Glutamatergic neuron (in vitro differentiated cells): ENCODE data around the gene GSG1L. TPM values are rescaled to one million over a fixed set of nuclear protein-coding genes. Genes with fewer than 3 reads are reported as not detected.

Experiments used
- DNase-seq: peaks from one replicate; pipeline ENCODE4 v3.0.0; 2022
- H3K27ac Mint-ChIP-seq: one replicate; pipeline ENCODE4 v1.8.0; 2020; ENCODE audit warnings: mild to moderate bottlenecking, mixed read lengths, inconsistent platforms; ENCODE audit not compliant: unreplicated experiment
- H3K27me3 Mint-ChIP-seq: one replicate; pipeline ENCODE4 v1.8.0; 2020; ENCODE audit warnings: mild to moderate bottlenecking, moderate library complexity, mixed read lengths, inconsistent platforms; ENCODE audit not compliant: unreplicated experiment
- H3K36me3 Mint-ChIP-seq: one replicate; pipeline ENCODE4 v1.8.0; 2020; ENCODE audit warnings: mild to moderate bottlenecking, mixed read lengths, inconsistent platforms; ENCODE audit not compliant: unreplicated experiment
- H3K4me1 Mint-ChIP-seq: one replicate; pipeline ENCODE4 v1.8.0; 2020; ENCODE audit warnings: mild to moderate bottlenecking, low read depth, mixed read lengths, inconsistent platforms; ENCODE audit not compliant: unreplicated experiment
- H3K4me3 Mint-ChIP-seq: one replicate; pipeline ENCODE4 v1.8.0; 2020; ENCODE audit warnings: mild to moderate bottlenecking, mixed read lengths, inconsistent platforms; ENCODE audit not compliant: unreplicated experiment
- H3K9me3 Mint-ChIP-seq: one replicate; pipeline ENCODE4 v1.8.0; 2020; ENCODE audit warnings: mild to moderate bottlenecking, moderate library complexity, mixed read lengths, inconsistent platforms; ENCODE audit not compliant: unreplicated experiment
- CTCF ChIP-seq: fragments of 200-600 bp; sonication (generic); IDR thresholded peaks from one replicate; pipeline ENCODE4 v1.5.0; 2021; ENCODE audit not compliant: partially characterized antibody, unreplicated experiment
- total RNA-seq: library from RNA; stranded (reverse); fragmentation: NEBNext Ultra II Directional; extraction: Animal tissue kit (Norgen Biotek cat#: 25700); gene quantifications from one replicate; pipeline ENCODE4 v1.2.1, GENCODE V29; 2021; ENCODE audit not compliant: unreplicated experiment

Gene GSG1L
- total RNA-seq, 1 donor from 2014 or later: 0.91 TPM

GRCh38 chr16:27817038-27817437 lies 246.5 kb downstream of the GSG1L start:
- no peak for TF ChIP-seq CTCF
- H3K27ac Mint-ChIP-seq: no peak overlapping the region
- peaks cover 3% of the 10 kb centered on the region for H3K4me1 Mint-ChIP-seq
- H3K4me3 Mint-ChIP-seq: no peak overlapping the region
- H3K27me3 Mint-ChIP-seq: peaks cover 5% of the 10 kb centered on the region
- peaks cover 4% of the 10 kb centered on the region for H3K36me3 Mint-ChIP-seq
- DNase-seq: peak; percentile 1
- peaks cover 2% of the 10 kb centered on the region for H3K9me3 Mint-ChIP-seq

GRCh38 chr16:27816561-27816960 lies 247.0 kb downstream of the GSG1L start:
- no peak overlapping the region for H3K27ac Mint-ChIP-seq
- no peak overlapping the region for H3K4me3 Mint-ChIP-seq
- no peak for TF ChIP-seq CTCF
- DNase-seq: no peak
- peaks cover 3% of the 10 kb centered on the region for H3K4me1 Mint-ChIP-seq
- peaks cover 6% of the 10 kb centered on the region for H3K36me3 Mint-ChIP-seq
- H3K9me3 Mint-ChIP-seq: peaks cover 2% of the 10 kb centered on the region
- H3K27me3 Mint-ChIP-seq: peaks cover 5% of the 10 kb centered on the region

GRCh38 chr16:27813591-27813990 lies 249.9 kb downstream of the GSG1L start:
- DNase-seq: no peak
- Mint-ChIP-seq H3K27ac (no peak overlapping the region), H3K9me3 (peaks cover 3% of the 10 kb centered on the region), H3K4me1 (peaks cover 3% of the 10 kb centered on the region), H3K4me3 (no peak overlapping the region), H3K27me3 (peaks cover 5% of the 10 kb centered on the region), H3K36me3 (peaks cover 6% of the 10 kb centered on the region)
- TF ChIP-seq CTCF: no peak

- H3K4me3 Mint-ChIP-seq: no peak overlapping the region
- DNase-seq: no peak
- H3K27ac Mint-ChIP-seq: no peak overlapping the region
- peaks cover 3% of the 10 kb centered on the region for H3K9me3 Mint-ChIP-seq
- peaks cover 3% of the 10 kb centered on the region for H3K4me1 Mint-ChIP-seq
- H3K36me3 Mint-ChIP-seq: peaks cover 6% of the 10 kb centered on the region
- no peak for TF ChIP-seq CTCF
- H3K27me3 Mint-ChIP-seq: peaks cover 1% of the 10 kb centered on the region
Measured at GRCh38 chr16:27811881-27812280, 251.6 kb downstream of the GSG1L start.

- DNase-seq: no peak
- Mint-ChIP-seq H3K9me3 (peaks cover 6% of the 10 kb centered on the region), H3K4me3 (no peak overlapping the region), H3K4me1 (peaks cover 8% of the 10 kb centered on the region), H3K36me3 (peaks cover 7% of the 10 kb centered on the region), H3K27ac (no peak overlapping the region), H3K27me3 (peaks cover 3% of the 10 kb centered on the region)
- no peak for TF ChIP-seq CTCF
Measured at GRCh38 chr16:27806986-27807385, 256.5 kb downstream of the GSG1L start.
